Loucy (cell line): ENCODE results near the gene CHTOP.

Experiments
- H2AFZ ChIP-seq: fragments of 200-600 bp; sonication (generic); 2 replicates; pipeline ENCODE4 v1.6.0; 2016; ENCODE audit warnings: antibody characterized with exemption, mild to moderate bottlenecking, low read length, moderate library complexity
- H3F3A ChIP-seq: fragments of 200-600 bp; 2 replicates; pipeline ENCODE4 v1.6.0; 2016; ENCODE audit warnings: antibody characterized with exemption, low read depth, mild to moderate bottlenecking
- H3K27me3 ChIP-seq: fragments of 200-600 bp; sonication (generic); 2 replicates; pipeline ENCODE4 v1.6.1; 2014; ENCODE audit warnings: low read length, mild to moderate bottlenecking; ENCODE audit not compliant: insufficient read depth, poor library complexity, severe bottlenecking
- H3K36me3 ChIP-seq: fragments of 200-600 bp; sonication (generic); 2 replicates; pipeline ENCODE4 v1.6.1; 2016; ENCODE audit warnings: low read length; ENCODE audit not compliant: insufficient read depth
- H3K4me1 ChIP-seq: fragments of 200-600 bp; sonication (generic); 2 replicates; pipeline ENCODE4 v1.5.1; 2014; ENCODE audit warnings: low read length, mild to moderate bottlenecking; ENCODE audit not compliant: insufficient read depth, poor library complexity, severe bottlenecking
- H3K4me2 ChIP-seq: fragments of 200-600 bp; sonication (generic); 2 replicates; pipeline ENCODE4 v1.6.0; 2014; ENCODE audit warnings: antibody characterized with exemption, low read length, low read depth, mild to moderate bottlenecking; ENCODE audit not compliant: poor library complexity, severe bottlenecking
- H3K4me3 ChIP-seq: fragments of 200-600 bp; sonication (generic); 2 replicates; pipeline ENCODE4 v1.5.1; 2014; ENCODE audit warnings: low read length, mild to moderate bottlenecking, mixed read lengths; ENCODE audit not compliant: poor library complexity, severe bottlenecking
- H3K79me2 ChIP-seq: fragments of 200-600 bp; sonication (generic); 2 replicates; pipeline ENCODE4 v1.6.1; 2014; ENCODE audit warnings: low read length; ENCODE audit not compliant: insufficient read depth
- H3K9ac ChIP-seq: fragments of 200-600 bp; sonication (generic); 2 replicates; pipeline ENCODE4 v1.6.0; 2014; ENCODE audit warnings: mild to moderate bottlenecking, low read depth, low read length, moderate library complexity; ENCODE audit not compliant: poor library complexity, severe bottlenecking
- H3K9me2 ChIP-seq: fragments of 200-600 bp; sonication (generic); replicated peaks from 2 replicates; pipeline ENCODE4 v1.6.1; 2016; ENCODE audit warnings: low read depth, low read length, mixed read lengths
- H3K9me3 ChIP-seq: fragments of 200-600 bp; sonication (generic); 2 replicates; pipeline ENCODE4 v1.6.1; 2014; ENCODE audit warnings: mild to moderate bottlenecking, antibody characterized with exemption, low read length, low read depth; ENCODE audit not compliant: insufficient read depth
- H4K20me1 ChIP-seq: fragments of 200-600 bp; sonication (generic); 2 replicates; pipeline ENCODE4 v1.6.0; 2014; ENCODE audit warnings: antibody characterized with exemption, low read length, mild to moderate bottlenecking; ENCODE audit not compliant: insufficient read depth, poor library complexity, severe bottlenecking
- CTCF ChIP-seq: fragments of 200-600 bp; sonication (generic); conservative IDR thresholded peaks from 2 replicates; pipeline ENCODE4 v1.5.1; 2014; ENCODE audit warnings: mild to moderate bottlenecking, antibody characterized with exemption, low read length
- EZH2phosphoT487 ChIP-seq: fragments of 200-600 bp; IDR thresholded peaks from 2 replicates; pipeline ENCODE4 v1.6.1; 2018; ENCODE audit warnings: antibody characterized with exemption, mild to moderate bottlenecking, moderate library complexity, borderline replicate concordance

Gene CHTOP

DNA sequence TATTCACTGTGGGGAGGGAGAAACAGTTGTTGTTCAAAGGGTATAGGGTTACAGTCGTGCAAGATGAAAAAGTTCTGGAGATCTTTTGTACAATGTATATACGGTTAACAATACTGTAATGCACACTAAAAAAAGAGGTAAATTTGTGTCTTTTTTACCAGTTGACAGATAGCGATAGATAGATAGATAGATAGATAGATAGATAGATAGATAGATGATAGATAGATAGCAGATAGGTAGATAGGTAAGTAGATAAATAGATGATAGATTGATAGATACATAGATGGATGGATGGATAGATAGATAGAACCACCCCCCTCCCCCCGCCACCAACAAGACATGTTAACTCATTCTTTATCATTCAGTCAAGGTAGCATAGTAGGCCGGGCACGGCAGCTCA is 31.1 kb upstream of the CHTOP start:
- Histone ChIP-seq H3K4me2 (no peak overlapping the region), H3K36me3 (no peaks in the 10 kb centered on the region), H3K9me3 (no peaks in the 10 kb centered on the region), H3K9ac (no peak overlapping the region), H3K4me3 (no peak overlapping the region), H3K79me2 (no peaks in the 10 kb centered on the region), H4K20me1 (no peaks in the 10 kb centered on the region), H3K4me1 (peaks cover 10% of the 10 kb centered on the region), H3F3A (no peaks in the 10 kb centered on the region), H3K9me2 (no peaks in the 10 kb centered on the region), H2AFZ (no peak overlapping the region), H3K27me3 (no peaks in the 10 kb centered on the region)
- no peak for TF ChIP-seq CTCF
- no peak for TF ChIP-seq EZH2phosphoT487

GRCh38 chr1:153606194-153606593 is 27.7 kb upstream of the CHTOP start:
- no peak overlapping the region for H3K4me3 ChIP-seq

GRCh38 chr1:153607381-153607780 is 26.5 kb upstream of the CHTOP start:
- Histone ChIP-seq H3K9ac (no peak overlapping the region), H3K4me1 (no peaks in the 10 kb centered on the region), H3K36me3 (no peaks in the 10 kb centered on the region), H3K79me2 (no peaks in the 10 kb centered on the region), H3K27me3 (no peaks in the 10 kb centered on the region), H3K9me3 (no peaks in the 10 kb centered on the region), H2AFZ (no peak overlapping the region), H4K20me1 (no peaks in the 10 kb centered on the region), H3K4me2 (no peak overlapping the region), H3K9me2 (no peaks in the 10 kb centered on the region), H3K4me3 (no peak overlapping the region), H3F3A (no peaks in the 10 kb centered on the region)
- no peak for TF ChIP-seq CTCF
- no peak for TF ChIP-seq EZH2phosphoT487

More at GRCh38 chr1:153606194-153606593, 27.7 kb upstream of the CHTOP start:
- no peak for TF ChIP-seq CTCF
- TF ChIP-seq EZH2phosphoT487, result no peak
- Histone ChIP-seq H3K9me2 (no peaks in the 10 kb centered on the region), H3K4me1 (no peaks in the 10 kb centered on the region), H2AFZ (no peak overlapping the region), H3K9me3 (no peaks in the 10 kb centered on the region), H3K4me2 (no peak overlapping the region), H3K27me3 (no peaks in the 10 kb centered on the region), H3K36me3 (no peaks in the 10 kb centered on the region), H3K9ac (no peak overlapping the region), H3K79me2 (no peaks in the 10 kb centered on the region), H4K20me1 (no peaks in the 10 kb centered on the region), H3F3A (no peaks in the 10 kb centered on the region)
